ENCODE results near the gene CAMKK1. TPM values are rescaled to one million over a fixed set of nuclear protein-coding genes. Genes with fewer than 3 reads are reported as not detected.

Gene CAMKK1
- total RNA-seq, 1 donor from 2014 or later = 3.8 TPM

DNA sequence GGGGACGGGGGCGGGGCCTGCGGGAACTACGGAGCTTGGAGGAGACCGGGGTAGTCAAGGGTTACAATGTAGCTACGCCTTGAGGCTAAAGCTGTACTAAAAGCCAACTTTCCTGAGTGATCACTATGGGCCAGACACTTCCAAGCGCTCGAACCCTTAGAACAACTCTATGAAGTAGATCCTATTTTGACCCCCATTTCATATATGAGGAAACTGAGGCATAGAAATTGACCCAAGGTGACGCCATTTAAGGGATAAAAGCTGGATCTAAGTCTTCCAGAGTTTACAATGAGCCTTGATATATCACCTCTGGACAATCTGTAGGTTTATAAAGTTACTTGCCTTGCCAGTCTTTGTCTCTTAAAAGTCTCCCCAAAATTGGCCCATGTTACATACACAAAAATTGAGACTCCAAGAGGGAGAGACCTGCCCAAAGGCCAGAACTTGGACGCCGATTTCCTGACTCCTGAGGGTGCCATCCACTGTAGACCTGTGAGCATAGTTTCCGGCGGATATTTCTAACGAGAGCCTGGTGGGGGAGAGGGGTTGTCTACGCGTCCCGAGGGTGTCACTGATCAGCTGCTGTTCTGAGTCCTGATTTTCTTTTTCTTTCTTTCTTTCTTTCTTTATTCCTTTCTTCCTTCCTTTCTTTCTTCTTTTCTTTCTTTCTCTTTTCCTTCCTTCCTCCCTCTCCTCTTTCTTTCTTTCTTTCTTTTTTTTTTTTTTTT, 46.3 kb downstream of the CAMKK1 start:
- H3K27me3 Mint-ChIP-seq (ENCODE audit: low read depth, unreplicated experiment) = peaks cover 20% of the 10 kb centered on the region

DNA sequence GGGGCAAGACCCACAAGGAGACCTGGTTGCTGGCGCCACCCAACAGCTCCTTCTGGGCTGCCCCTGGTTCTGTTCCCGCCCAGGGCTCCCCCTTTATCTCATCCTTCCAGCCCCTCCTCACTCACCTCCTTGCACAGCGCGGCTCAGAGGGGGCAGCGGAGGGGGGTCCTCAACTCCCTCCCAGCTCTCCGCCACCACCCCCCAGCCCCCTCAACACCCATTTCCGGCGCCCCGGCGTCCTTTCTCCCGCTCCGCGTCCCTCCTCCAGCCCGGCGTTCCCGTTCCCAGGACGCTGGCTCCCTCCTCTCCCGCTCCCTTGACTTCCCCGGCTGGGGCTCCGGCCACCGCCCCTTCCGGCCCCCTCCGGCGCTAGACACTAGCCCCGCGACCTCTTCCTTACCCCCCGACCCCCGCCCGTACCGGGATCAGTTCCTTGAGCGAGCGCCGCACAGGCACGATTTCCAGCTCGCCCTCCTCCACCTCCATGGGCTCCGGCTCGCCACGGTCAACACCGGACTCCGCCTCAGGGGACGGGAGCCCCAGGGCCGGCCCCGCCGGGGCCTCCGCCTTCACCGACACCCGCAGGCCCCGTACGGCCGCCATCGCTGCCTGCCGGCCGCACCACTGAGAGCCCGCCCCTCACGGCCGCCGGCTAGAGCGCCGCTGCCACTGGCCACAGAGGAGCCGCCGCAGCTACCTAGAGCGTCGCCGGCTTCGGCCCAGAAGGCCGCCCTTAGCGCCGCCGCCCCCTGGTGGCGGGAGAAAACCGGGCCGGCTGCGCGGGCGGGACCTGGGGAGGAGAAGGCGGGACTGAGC, 47.0 kb downstream of the CAMKK1 start, which contains the start of gene NCBP3:
Gene NCBP3 (minus strand): TSS at position 626 of the 816 bp plus-strand sequence. CDS start 23 bp downstream, at position 603.
- Histone ChIP-seq H3K36me3 (ENCODE audit: insufficient read depth, low read length) (peaks cover 22% of the 10 kb centered on the region), H3K27ac (ENCODE audit: low read depth, low read length) (peak within 1 kb of the TSS; percentile 75), H3K79me2 (ENCODE audit: insufficient read depth, low read length) (peaks cover 41% of the 10 kb centered on the region), H3K4me1 (ENCODE audit: insufficient read depth, low read length) (peaks cover 6% of the 10 kb centered on the region), H3K9me3 (ENCODE audit: insufficient read depth, low read depth, low read length) (no peaks in the 10 kb centered on the region), H3K9ac (ENCODE audit: low read length) (peak within 1 kb of the TSS; percentile 96), H3K27me3 (ENCODE audit: insufficient read depth, low read length) (no peaks in the 10 kb centered on the region), H3K4me2 (ENCODE audit: low read length) (peak within 1 kb of the TSS; percentile 96), H4K20me1 (ENCODE audit: insufficient read depth, low read length) (peaks cover 31% of the 10 kb centered on the region), H3K4me3 (ENCODE audit: insufficient read depth, low read depth, low read length) (peak within 1 kb of the TSS; percentile 80), H2AFZ (ENCODE audit: low read depth, low read length) (peak within 1 kb of the TSS; percentile 87)
- peak within 1 kb of the TSS; percentile 91 for H3K27ac Mint-ChIP-seq (ENCODE audit: unreplicated experiment)
- peak; percentile 82 for DNase-seq (ENCODE audit: low read depth)
- peak within 1 kb of the TSS; percentile 97 for H3K4me3 Mint-ChIP-seq (ENCODE audit: unreplicated experiment)
- FAIRE-seq = no peak
- no peaks in the 10 kb centered on the region for H3K9me3 Mint-ChIP-seq (ENCODE audit: unreplicated experiment)
- H3K27me3 Mint-ChIP-seq (ENCODE audit: low read depth, unreplicated experiment) = peaks cover 13% of the 10 kb centered on the region
- H3K4me1 Mint-ChIP-seq (ENCODE audit: low read depth, unreplicated experiment) = peaks cover 7% of the 10 kb centered on the region
- H3K36me3 Mint-ChIP-seq (ENCODE audit: low read depth, unreplicated experiment) = no peaks in the 10 kb centered on the region
- TF ChIP-seq EZH2 (IDR thresholded peaks at IDR 0.05; ENCODE audit: insufficient read depth, low read length) = no peak
- TF ChIP-seq, protein P1, sequence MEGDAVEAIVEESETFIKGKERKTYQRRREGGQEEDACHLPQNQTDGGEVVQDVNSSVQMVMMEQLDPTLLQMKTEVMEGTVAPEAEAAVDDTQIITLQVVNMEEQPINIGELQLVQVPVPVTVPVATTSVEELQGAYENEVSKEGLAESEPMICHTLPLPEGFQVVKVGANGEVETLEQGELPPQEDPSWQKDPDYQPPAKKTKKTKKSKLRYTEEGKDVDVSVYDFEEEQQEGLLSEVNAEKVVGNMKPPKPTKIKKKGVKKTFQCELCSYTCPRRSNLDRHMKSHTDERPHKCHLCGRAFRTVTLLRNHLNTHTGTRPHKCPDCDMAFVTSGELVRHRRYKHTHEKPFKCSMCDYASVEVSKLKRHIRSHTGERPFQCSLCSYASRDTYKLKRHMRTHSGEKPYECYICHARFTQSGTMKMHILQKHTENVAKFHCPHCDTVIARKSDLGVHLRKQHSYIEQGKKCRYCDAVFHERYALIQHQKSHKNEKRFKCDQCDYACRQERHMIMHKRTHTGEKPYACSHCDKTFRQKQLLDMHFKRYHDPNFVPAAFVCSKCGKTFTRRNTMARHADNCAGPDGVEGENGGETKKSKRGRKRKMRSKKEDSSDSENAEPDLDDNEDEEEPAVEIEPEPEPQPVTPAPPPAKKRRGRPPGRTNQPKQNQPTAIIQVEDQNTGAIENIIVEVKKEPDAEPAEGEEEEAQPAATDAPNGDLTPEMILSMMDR (IDR thresholded peaks at IDR 0.05; ENCODE audit: insufficient read depth, low read depth, low read length) = peak; percentile 47

More for the DNA sequence above, 46.3 kb downstream of the CAMKK1 start:
- Mint-ChIP-seq H3K4me1 (ENCODE audit: low read depth, unreplicated experiment) (peaks cover 7% of the 10 kb centered on the region), H3K36me3 (ENCODE audit: low read depth, unreplicated experiment) (no peaks in the 10 kb centered on the region), H3K4me3 (ENCODE audit: unreplicated experiment) (peak overlapping the region; percentile 71), H3K9me3 (ENCODE audit: unreplicated experiment) (no peaks in the 10 kb centered on the region), H3K27ac (ENCODE audit: unreplicated experiment) (peak overlapping the region; percentile 53)
- H3K4me2 ChIP-seq (ENCODE audit: low read length) = peak overlapping the region; percentile 64
- TF ChIP-seq, protein P1 (IDR thresholded peaks at IDR 0.05; ENCODE audit: insufficient read depth, low read depth, low read length) = no peak
- TF ChIP-seq EZH2 (IDR thresholded peaks at IDR 0.05; ENCODE audit: insufficient read depth, low read length) = no peak
- H3K36me3 ChIP-seq (ENCODE audit: insufficient read depth, low read length) = peaks cover 18% of the 10 kb centered on the region
- FAIRE-seq = no peak
- H2AFZ ChIP-seq (ENCODE audit: low read depth, low read length) = peak overlapping the region; percentile 43
- H4K20me1 ChIP-seq (ENCODE audit: insufficient read depth, low read length) = peaks cover 26% of the 10 kb centered on the region
- no peak for DNase-seq (ENCODE audit: low read depth)
- H3K27me3 ChIP-seq (ENCODE audit: insufficient read depth, low read length) = no peaks in the 10 kb centered on the region
- H3K4me3 ChIP-seq (ENCODE audit: insufficient read depth, low read depth, low read length) = no peak overlapping the region
- no peak overlapping the region for H3K9ac ChIP-seq (ENCODE audit: low read length)
- peaks cover 38% of the 10 kb centered on the region for H3K79me2 ChIP-seq (ENCODE audit: insufficient read depth, low read length)
- H3K9me3 ChIP-seq (ENCODE audit: insufficient read depth, low read depth, low read length) = no peaks in the 10 kb centered on the region
- H3K4me1 ChIP-seq (ENCODE audit: insufficient read depth, low read length) = peaks cover 6% of the 10 kb centered on the region
- no peak overlapping the region for H3K27ac ChIP-seq (ENCODE audit: low read depth, low read length)

All from astrocyte (in vitro differentiated cells and primary cell).